HUES64 (cell line): ENCODE measurements around the gene NDUFS8.

Experiments
- H3K27ac ChIP-seq: 2 replicates; pipeline ENCODE4 v1.7.0; 2013; ENCODE audit warnings: low read depth, low read length, inconsistent platforms
- H3K27me3 ChIP-seq: 2 replicates; pipeline ENCODE4 v1.6.1; 2013; ENCODE audit warnings: mild to moderate bottlenecking, low read length; ENCODE audit not compliant: insufficient read depth
- H3K36me3 ChIP-seq: 2 replicates; pipeline ENCODE4 v1.6.1; 2013; ENCODE audit warnings: mild to moderate bottlenecking, low read length; ENCODE audit not compliant: insufficient read depth
- H3K4me1 ChIP-seq: 2 replicates; pipeline ENCODE4 v1.6.1; 2013; ENCODE audit warnings: mild to moderate bottlenecking, low read length, moderate library complexity; ENCODE audit not compliant: insufficient read depth
- H3K4me3 ChIP-seq: 2 replicates; pipeline ENCODE4 v1.5.1; 2013; ENCODE audit warnings: mild to moderate bottlenecking, low read length, moderate library complexity
- H3K9ac ChIP-seq: 2 replicates; pipeline ENCODE4 v1.6.1; 2013; ENCODE audit warnings: mild to moderate bottlenecking, low read depth, low read length
- H3K9me3 ChIP-seq: 2 replicates; pipeline ENCODE4 v1.6.1; 2013; ENCODE audit warnings: low read depth, low read length; ENCODE audit not compliant: insufficient read depth
- WGBS: fragments of 150-250, 120-280 bp; methylation state at CpG from one replicate; pipeline ENCODE4 v1.1.7; 2013; ENCODE audit warnings: missing lambda C conversion rate; 5-methylcytosine and 5-hydroxymethylcytosine counted together

Gene NDUFS8

GRCh38 chr11:68032997-68033707 lies 2.7 kb downstream of the NDUFS8 start:
- no peaks in the 10 kb centered on the region for H3K27me3 ChIP-seq
- H3K4me3 ChIP-seq = no peak overlapping the region
- H3K9ac ChIP-seq = no peak overlapping the region
- 94% methylated on average over 29 of the region's 29 CpGs for WGBS
- no peaks in the 10 kb centered on the region for H3K9me3 ChIP-seq
- H3K27ac ChIP-seq = no peak overlapping the region
- peaks cover 29% of the 10 kb centered on the region for H3K36me3 ChIP-seq
- peaks cover 10% of the 10 kb centered on the region; the same call in 1 of the 2 replicates for H3K4me1 ChIP-seq

- H3K36me3 ChIP-seq = peaks cover 29% of the 10 kb centered on the region
Measured at GRCh38 chr11:68033708-68034045, 3.2 kb downstream of the NDUFS8 start.

GRCh38 chr11:68035266-68035876 lies 4.9 kb downstream of the NDUFS8 start:
- H3K36me3 ChIP-seq = peaks cover 29% of the 10 kb centered on the region
- H3K27me3 ChIP-seq = no peaks in the 10 kb centered on the region
- H3K4me3 ChIP-seq = no peak overlapping the region
- H3K9me3 ChIP-seq = no peaks in the 10 kb centered on the region
- peaks cover 18% of the 10 kb centered on the region; the same call in 1 of the 2 replicates for H3K4me1 ChIP-seq
- no peak overlapping the region for H3K27ac ChIP-seq
- 91% methylated on average over 13 of the region's 13 CpGs for WGBS
- no peak overlapping the region for H3K9ac ChIP-seq

More at GRCh38 chr11:68033708-68034045, 3.2 kb downstream of the NDUFS8 start:
- Histone ChIP-seq H3K27me3 (no peaks in the 10 kb centered on the region), H3K9me3 (no peaks in the 10 kb centered on the region), H3K4me3 (no peak overlapping the region), H3K4me1 (peaks cover 15% of the 10 kb centered on the region), H3K27ac (no peak overlapping the region), H3K9ac (no peak overlapping the region)
- 95% methylated on average over 12 of the region's 12 CpGs for WGBS

DNA sequence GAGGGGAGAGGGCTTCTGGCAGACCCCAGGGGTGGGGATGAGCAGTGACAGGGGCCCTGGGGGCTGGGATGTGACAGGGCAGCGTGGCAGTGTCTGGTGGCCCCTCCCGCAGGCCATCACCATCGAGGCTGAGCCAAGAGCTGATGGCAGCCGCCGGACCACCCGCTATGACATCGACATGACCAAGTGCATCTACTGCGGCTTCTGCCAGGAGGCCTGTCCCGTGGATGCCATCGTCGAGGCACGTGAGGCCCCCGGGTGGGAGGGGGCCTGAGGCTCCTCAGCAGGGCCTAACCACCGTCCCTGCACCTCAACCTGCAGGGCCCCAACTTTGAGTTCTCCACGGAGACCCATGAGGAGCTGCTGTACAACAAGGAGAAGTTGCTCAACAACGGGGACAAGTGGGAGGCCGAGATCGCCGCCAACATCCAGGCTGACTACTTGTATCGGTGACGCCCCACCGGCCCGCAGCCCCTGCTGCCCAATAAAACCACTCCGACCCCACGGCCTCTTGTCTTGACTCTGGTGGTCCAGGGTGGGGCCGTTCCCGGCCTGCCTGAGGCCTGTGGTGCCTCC lies 5.7 kb downstream of the NDUFS8 start:
- Histone ChIP-seq H3K4me1 (peaks cover 21% of the 10 kb centered on the region; the same call in 1 of the 2 replicates), H3K27me3 (no peaks in the 10 kb centered on the region), H3K36me3 (peaks cover 29% of the 10 kb centered on the region), H3K9me3 (no peaks in the 10 kb centered on the region), H3K4me3 (no peak overlapping the region), H3K9ac (no peak overlapping the region), H3K27ac (no peak overlapping the region)
- WGBS = 89% methylated on average over 27 of the region's 27 CpGs

- Histone ChIP-seq H3K4me3 (no peak overlapping the region), H3K36me3 (peaks cover 29% of the 10 kb centered on the region), H3K9ac (no peak overlapping the region), H3K9me3 (no peaks in the 10 kb centered on the region), H3K27ac (no peak overlapping the region), H3K27me3 (no peaks in the 10 kb centered on the region), H3K4me1 (peaks cover 18% of the 10 kb centered on the region; the same call in 1 of the 2 replicates)
- 88% methylated on average over 14 of the region's 14 CpGs for WGBS
Measured at GRCh38 chr11:68036717-68037239, 6.3 kb downstream of the NDUFS8 start.

DNA sequence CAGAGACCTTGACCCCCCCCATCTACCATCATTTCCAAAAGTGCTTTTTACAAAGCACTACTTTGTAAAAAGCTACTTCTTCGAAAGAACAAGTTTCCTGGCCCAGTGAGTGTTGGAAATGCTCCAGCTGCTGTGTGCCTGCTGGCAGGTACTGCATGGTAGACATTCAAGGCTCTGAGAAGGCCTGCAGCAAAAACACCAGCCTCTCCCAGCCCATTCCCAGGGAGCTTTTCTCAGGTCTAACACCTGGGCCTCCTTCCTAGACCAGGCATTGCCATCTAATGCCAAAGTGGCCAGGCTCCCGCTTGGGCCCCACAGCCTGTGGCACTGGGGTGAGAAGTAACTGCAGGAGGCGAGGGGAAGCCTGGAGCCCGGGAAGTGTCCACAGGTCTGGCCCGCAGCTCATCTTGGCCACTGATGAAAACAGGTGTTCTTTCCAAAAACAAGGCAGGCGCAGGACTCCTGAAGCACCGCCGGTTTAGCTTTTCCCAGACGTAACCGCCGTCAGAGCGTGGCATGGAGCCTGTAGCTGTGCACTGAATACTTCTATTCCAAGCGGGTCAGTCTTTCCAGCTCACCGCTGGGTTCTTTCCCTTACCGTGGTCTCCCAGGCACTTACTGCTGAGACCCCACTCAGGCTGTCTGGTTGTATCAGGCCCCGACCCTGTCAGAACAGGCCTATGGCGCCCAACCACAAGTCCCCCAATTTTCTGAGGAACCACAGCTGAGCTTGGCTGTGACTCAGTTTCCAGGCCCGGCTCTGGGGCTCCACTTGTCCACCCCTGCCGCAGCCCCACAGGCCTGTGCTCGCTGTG lies 7.1 kb downstream of the NDUFS8 start:
- WGBS = 93% methylated on average over 20 of the region's 20 CpGs
- Histone ChIP-seq H3K27ac (peak overlapping the region; percentile 13), H3K27me3 (no peaks in the 10 kb centered on the region), H3K36me3 (peaks cover 22% of the 10 kb centered on the region), H3K9ac (no peak overlapping the region), H3K4me3 (no peak overlapping the region), H3K4me1 (peaks cover 15% of the 10 kb centered on the region; the same call in 1 of the 2 replicates), H3K9me3 (no peaks in the 10 kb centered on the region)

DNA sequence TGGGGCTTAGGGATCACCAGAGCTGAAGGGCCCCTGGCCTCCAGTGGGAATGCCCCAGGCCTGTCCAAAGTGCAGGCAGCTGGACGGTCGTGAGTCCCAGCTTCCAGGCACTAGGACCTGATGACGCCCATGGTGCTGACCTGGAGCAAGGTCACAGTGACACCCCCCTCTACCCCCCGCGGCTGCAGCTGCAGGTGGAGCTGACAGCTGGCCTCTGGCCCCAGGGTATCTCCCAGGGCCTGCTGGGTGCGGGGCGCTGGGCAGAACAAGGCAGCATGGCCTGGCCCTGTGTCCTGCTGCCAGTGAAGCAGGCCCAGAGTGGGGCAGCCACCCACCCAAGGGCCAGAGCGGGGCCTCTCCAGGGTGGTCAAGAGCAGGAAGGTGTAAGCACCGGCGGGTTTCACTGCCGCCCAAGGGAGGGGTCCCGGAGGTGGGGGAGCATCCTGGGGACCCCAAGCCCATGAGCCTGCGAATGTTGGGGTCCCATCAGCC lies 7.8 kb downstream of the NDUFS8 start:
- H3K4me1 ChIP-seq = peaks cover 15% of the 10 kb centered on the region; the same call in 1 of the 2 replicates
- peak overlapping the region; percentile 45 for H3K27ac ChIP-seq
- 48% methylated on average over 13 of the region's 13 CpGs for WGBS
- no peaks in the 10 kb centered on the region for H3K9me3 ChIP-seq
- peaks cover 15% of the 10 kb centered on the region for H3K36me3 ChIP-seq
- no peaks in the 10 kb centered on the region for H3K27me3 ChIP-seq
- peak overlapping the region; percentile 31; the same call in 1 of the 2 replicates for H3K9ac ChIP-seq
- H3K4me3 ChIP-seq = peak overlapping the region; percentile 57

DNA sequence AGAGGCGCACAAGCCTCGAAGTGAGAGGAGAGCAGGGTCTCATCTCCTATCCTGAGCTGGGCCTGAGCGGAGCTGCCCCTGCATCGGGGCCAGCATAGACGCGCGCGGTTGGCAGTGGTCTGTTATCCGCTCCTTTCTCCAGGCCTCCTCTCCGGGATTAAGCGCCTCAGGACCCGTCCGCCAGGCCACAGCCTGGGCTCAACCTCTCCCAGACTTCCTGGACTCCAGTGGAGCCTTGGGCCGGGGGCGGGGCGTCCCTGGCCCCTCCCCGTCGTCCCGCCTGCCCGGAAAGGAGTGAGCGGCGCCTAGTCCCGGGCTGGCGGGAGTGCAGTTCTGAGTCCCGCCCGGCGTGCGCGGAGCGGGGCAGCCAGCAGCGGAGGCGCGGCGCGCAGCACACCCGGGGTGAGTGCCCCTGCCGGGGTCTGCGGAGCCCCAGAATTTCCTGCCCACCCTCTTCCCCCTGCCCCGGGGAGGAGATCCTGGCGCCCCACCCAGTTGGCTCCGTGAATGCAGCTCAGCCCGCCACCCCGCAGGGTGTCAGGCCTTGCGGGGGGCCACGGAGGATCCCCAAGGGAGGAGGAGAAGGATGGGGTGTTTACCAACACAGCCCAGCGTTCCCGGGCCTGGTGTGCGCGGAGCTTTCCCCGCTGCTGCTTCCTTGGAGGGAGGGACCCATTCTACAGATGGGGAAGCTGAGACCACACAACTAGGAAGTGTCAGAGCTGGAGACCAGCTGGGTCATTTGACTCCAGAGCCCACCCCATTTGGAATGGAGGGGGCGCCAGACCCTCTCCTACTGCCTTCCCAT lies 8.4 kb downstream of the NDUFS8 start, which contains the start of gene TCIRG1:
Gene TCIRG1 (plus strand): TSS at position 308 of the 808 bp plus-strand sequence. CDS start 2,247 bp downstream, outside the sequence.
- no peaks in the 10 kb centered on the region for H3K27me3 ChIP-seq
- peak within 1 kb of the TSS; percentile 57 for H3K4me3 ChIP-seq
- H3K27ac ChIP-seq = peak within 1 kb of the TSS; percentile 45
- WGBS = 12% methylated on average over 51 of the region's 51 CpGs
- H3K9me3 ChIP-seq = no peaks in the 10 kb centered on the region
- peaks cover 15% of the 10 kb centered on the region; the same call in 1 of the 2 replicates for H3K4me1 ChIP-seq
- peak within 1 kb of the TSS; percentile 31; the same call in 1 of the 2 replicates for H3K9ac ChIP-seq
- peaks cover 9% of the 10 kb centered on the region for H3K36me3 ChIP-seq

DNA sequence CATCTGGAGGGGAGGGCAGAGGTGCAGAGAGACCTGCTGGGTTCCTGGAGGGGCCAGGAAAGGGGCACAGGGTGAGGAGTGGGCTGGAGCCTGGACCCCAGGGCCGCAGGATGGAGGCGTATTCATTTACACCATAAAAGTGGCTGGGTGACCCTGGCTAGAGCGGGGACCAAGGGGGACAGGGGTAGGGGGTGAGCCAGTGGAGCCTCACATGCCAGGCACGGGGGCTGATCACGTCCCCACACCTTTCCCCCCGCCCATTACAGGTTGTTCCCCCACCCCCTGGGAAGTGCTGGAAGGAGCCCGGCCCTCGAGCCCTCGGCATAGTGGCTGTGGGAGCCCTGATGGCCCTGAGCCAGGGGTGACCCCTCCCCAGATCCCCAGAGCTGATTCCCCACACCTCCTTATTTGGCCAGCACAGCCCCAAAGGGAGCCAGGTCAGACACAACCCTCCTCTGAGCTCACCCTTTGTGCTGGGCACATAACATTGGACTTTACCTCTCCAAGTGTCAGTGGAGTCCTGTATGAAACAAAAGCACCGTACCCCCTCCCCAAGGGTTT lies 9.1 kb downstream of the NDUFS8 start:
- no peaks in the 10 kb centered on the region for H3K27me3 ChIP-seq
- no peaks in the 10 kb centered on the region for H3K9me3 ChIP-seq
- WGBS = 51% methylated on average over 9 of the region's 10 CpGs
- H3K9ac ChIP-seq = no peak overlapping the region
- H3K4me1 ChIP-seq = peaks cover 15% of the 10 kb centered on the region; the same call in 1 of the 2 replicates
- H3K4me3 ChIP-seq = peak overlapping the region; percentile 57
- peaks cover 5% of the 10 kb centered on the region; the same call in 1 of the 2 replicates for H3K36me3 ChIP-seq
- peak overlapping the region; percentile 34; the same call in 1 of the 2 replicates for H3K27ac ChIP-seq
